Inflammatory macrophage treated with lipopolysaccharide for 4 hours (primary cell): ENCODE results near the gene CNIH2.
A peak's percentile ranks its signal among the peaks of the same experiment; 100 is the strongest.

Source experiments
- DNase-seq: peaks from one replicate; pipeline ENCODE4 v3.0.0-alpha.2; 2020

CNIH2 gene

DNA sequence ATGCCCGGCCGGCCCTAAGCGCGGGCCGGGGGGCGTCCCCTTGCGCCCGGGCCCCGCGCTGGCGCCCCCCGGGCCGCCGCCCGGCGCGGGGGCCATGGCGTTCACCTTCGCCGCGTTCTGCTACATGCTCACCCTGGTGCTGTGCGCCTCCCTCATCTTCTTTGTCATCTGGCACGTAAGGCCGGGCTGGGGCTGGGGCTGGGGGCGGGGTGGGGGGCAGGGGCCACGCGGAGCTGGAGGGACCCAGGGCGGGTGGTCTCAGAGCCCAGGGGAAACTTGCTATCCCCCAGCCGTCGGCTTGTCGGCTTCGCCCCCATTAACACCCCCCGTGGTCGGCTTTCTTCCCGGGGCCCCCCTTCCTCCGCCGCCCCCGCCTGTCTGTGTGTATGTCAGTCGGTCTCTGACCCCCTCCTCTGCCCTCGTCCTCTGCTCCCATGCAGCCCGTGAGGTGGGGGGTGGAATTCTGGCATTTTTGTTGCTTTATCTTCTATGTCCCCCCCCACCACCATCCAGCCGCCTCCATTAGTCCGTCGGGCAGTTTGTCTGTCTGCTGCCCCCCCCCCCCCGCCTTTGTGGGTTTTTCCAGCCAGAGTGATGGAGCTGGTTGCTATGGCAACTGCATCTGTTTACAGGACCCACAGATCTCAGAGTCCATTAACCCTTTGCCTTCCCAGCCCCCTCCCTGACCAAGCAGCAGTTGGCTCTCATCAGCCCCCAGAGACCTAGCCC is 552 bp downstream of the CNIH2 start:
- DNase-seq = no peak

GRCh38 chr11:66279092-66279734 is 1.2 kb downstream of the CNIH2 start:
- no peak for DNase-seq

GRCh38 chr11:66280428-66280827 is 2.5 kb downstream of the CNIH2 start:
- no peak for DNase-seq

- DNase-seq = no peak
These were observed 3.0 kb downstream of the CNIH2 start for GRCh38 chr11:66281001-66281400.

DNA sequence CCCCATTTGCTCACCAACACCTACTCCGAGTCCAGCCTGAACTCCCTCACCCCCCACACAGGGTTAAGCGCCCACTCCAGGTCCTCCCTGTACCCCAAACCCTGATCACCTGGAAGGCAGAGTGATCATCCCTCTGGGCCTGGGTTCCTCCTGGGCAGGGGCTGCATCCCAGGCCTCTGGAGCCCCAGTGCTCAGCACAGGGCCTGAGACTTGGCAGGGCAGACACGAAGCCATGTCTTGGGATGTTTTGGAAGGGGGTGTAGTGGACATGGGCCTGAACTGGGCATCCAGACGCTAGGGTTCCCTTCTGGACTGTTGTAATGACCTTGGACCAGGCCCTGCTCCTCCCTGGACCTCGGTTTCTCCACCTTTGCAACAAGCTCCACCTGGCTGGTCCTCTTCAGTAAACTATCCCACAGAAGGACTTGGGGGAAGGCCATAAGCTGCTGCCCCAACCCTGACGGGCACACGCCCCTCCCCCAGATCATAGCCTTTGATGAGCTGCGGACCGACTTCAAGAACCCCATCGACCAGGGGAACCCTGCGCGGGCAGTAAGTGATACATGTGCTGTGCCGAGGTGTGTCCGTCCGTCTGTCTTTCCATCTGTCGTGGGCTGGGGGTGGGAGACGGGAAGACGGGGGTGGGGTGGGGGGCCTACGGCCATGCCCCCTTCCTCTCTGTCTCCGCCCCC is 3.9 kb downstream of the CNIH2 start:
- DNase-seq = no peak

- DNase-seq = peak; percentile 98
These were observed 4.8 kb downstream of the CNIH2 start for GRCh38 chr11:66282468-66283455.

- DNase-seq = no peak
These were observed 5.6 kb downstream of the CNIH2 start for GRCh38 chr11:66283461-66284105.

GRCh38 chr11:66284526-66285078 is 6.6 kb downstream of the CNIH2 start:
- no peak for DNase-seq

DNA sequence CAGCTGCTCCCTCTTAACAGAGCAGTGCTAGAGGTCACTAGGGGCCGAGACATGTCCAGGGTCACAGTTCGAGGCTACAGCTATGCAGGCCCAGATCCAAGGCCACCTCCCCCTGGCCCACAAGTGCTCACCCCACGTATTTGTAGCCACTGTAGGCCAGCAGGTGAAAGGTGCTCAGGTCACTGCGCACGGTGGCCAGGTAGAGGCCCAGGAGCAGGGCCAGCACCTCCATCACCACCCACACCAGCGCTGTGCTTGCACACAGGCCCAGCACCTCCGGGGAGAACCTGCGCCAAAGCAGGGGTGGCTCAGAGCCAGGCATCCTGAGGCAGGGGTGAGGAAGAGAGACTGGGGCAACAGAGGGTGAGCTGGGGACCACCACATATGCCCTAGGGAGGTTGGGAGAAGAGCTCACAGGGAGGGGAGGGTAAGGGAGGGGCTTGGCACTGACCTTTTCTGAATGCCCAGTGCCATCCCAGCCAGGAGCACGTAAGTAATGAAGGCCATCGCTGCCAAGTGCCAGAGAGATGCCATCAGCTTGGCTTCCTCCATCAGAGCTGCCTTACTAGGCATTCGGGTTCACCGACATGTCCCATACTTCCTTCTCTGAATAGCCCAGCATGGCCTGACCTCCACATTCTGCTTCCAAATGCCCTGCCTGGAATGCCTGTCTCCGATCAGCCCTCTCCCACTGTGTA is 7.4 kb downstream of the CNIH2 start:
- no peak for DNase-seq

DNA sequence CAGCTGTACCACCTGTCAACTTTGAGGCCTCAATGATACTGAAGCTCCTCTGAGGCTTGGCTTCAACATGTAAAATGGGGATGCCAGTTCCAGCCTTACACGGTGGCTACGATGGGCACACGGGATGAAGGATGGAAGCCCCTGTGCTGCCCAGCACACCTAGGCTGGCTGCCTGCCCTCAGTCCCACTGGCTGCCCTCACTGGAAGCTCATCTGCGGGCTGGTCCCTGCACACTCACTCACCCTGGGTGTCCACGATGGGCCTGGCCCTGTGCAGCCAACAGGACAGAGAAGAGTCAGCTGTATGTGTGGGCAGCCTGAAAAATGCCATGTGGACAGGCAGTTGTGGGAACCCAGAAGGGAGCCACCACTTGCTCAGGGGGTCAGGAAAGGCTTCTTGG is 8.7 kb downstream of the CNIH2 start:
- no peak for DNase-seq

DNA sequence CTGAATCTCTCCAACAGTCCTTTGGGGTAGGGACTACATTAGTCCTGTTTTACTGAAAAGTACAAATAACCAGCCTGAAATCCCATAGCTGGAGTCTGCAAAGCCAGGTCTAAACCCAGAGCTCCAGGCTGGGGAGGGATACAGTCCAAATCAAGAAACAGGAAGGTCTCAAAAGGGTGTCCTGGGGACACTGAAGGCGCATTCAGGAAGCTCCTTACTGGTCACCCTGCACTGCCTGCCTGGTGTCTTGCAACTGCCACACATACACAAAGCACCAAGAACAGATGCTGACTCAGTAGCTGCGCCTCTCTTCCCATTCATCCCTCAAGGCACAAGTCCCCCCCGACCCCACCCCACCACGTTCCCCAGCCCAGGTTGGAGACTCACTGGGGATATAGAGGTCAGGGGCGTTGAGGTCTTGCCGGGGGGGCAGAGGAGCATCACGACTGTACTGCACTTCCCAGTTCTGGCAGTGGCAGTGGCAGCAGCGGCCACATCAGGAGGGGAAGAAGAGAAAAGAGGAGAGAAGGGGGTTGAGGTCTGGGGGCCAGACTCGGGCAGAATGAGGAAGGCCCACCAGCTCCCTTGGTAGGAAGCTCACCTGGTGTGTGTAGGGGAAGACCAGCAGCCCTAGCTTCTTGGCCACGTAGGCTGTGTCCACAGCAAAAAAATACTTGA is 9.4 kb downstream of the CNIH2 start:
- DNase-seq = peak; percentile 18

DNA sequence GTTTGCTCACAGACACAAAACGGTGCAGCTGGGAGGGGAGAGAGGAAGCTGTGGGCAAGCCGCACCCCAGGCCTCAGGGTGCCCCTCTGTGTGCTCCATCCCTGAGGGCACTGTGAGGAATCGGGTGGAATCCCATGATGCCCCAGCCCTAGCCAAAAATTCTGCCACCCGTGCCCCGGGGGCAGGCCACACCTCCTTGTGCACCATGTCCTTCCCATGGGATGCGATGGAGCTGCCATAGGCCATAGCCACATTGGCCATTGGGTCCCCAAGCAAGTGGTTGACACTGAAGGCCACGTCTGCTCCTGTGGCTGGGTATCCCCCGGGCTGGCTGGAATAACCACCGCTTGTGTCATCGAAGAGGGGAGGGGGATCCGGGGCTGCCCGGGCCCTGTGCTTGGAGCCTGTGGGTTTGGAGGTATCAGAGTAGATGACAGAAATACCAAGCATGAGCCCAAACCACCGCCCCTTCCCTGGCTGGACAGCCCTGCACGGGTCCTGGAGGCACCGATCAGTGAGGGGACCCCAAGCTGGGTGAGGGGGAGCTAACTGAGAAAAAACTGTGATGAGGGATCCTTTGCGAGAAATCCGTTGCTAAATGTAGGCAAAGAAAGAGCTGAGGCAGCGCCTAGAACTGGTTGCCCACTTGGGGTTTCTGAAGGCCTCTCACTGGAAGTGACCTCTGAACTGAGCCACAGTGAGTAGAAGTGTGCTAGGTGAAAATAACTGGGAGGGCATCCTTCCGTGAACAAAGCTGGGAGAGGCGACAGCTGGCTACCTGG is 10.1 kb downstream of the CNIH2 start:
- DNase-seq = no peak

DNA sequence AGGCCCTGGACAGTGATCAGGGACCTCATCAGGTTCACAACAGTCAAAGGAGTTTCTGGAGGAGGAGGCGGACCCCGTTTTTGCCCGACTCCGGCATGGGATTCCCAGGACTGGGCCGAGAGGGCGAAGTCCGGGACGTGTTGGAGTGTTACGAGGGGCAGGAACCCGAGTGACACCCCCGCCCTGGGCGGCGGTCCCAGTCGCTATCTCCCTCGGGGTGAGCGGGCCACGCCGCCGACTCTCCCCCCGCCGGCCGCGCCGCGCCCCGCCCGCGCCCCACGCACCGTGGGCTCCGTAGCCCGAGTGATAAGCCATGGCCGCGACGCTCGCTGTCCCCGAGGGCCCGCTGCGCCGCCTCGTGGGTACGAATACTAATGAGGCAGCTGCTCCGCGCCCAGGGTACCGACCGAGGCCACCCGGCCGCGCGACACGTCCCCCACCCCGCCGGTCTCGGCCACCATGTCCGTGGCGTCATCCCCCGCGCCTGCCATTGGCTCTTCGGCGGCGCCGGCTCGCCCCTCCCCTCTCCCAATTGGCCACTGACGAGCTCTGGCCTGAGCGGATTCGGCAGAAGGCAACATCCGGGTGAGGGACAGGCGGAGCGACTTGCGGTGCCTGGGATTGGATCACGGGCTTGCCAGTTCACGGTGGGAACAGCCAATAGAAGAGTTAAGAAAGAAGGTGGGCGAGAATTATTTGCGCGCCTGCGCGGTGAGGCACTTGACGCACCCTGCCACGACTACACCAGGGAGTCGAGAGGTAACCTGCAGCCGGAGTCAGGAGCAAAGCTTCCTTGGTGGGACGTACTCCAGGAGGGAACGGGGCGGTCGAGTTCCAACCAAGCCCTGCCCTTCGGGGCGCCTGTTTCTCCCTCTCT is 10.9 kb downstream of the CNIH2 start, which contains the start of gene YIF1A:
Gene YIF1A (minus strand): TSS at position 473 of the 877 bp plus-strand sequence. CDS start 158 bp downstream, at position 315.
- DNase-seq = peak; percentile 99

DNA sequence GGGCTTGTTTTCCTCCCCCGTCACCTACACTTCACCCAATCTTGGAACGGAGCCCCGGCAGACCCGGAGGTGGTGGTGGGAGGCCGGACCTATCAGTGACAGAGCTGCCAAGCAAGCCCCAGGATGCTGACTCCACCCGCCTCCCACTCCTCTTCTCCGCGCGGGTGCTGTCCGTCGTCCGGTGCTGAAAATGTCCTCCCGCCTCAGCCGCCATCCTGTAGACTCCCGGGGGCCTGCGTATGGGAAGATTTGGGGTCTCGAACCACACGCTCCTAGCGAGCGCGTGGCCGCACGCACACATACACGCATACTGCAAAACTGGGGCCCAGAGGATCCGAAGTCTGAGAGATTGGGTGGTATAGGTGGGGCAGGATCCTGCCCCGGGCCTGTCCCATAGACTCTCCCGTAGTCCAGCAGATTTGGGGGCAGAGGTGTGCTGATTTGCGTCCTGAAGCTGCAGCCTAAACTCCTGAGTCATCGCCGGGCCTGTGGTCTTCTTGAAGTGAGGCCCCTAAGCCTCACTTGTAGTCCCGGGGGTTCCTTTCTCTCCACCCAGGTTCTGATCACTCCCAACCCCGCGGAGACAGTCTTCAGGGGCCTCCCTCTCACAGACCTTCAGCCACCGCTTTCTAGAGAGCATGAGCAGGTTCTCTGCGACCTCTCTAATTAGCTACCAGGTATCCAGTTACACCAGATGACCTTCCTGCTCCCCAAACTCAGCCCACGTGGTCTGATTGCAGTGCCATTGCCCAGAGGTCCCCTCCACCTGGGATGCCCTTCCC is 11.8 kb downstream of the CNIH2 start:
- peak; percentile 69 for DNase-seq

DNA sequence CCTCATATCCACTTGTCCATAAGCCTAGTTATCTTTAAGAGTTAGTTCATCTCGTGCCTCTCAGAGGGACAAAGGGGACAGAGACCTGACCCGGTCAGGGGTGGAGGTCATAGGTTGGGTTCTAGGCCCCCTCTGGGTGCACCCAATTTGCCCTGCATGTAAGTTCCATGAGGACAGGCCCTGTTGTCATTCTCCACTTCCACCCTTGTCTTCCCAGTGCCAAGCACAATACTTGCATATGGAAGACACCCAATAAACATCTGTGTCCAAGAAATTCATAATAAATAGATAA is 12.3 kb downstream of the CNIH2 start:
- DNase-seq = no peak

GRCh38 chr11:66291303-66291705 is 13.3 kb downstream of the CNIH2 start:
- DNase-seq = no peak

GRCh38 chr11:66291706-66292542 is 13.9 kb downstream of the CNIH2 start, which contains the start of gene TMEM151A:
Gene TMEM151A, plus strand, starts transcription at chr11:66291894. Its CDS starts 120 bp downstream, at chr11:66292014.
- no peak for DNase-seq
